Right renal pelvis (tissue), 4 donors: ENCODE measurements around the gene MGAT3. TPM values are rescaled to one million over a fixed set of nuclear protein-coding genes. Genes with fewer than 3 reads are reported as not detected.

ENCODE experiments used
- DNase-seq, 4 donors: peaks; one replicate each; pipeline ENCODE4 v3.0.0-alpha.2; 2013; ENCODE audit warnings: low read depth in 4 of 4, low spot score in 3 of 4, missing footprints in 1 of 4
- polyA plus RNA-seq, 4 donors: library from polyadenylated mRNA; unstranded; fragments of 120-200 nt; gene quantifications; one replicate each; pipeline ENCODE4 v1.2.1, GENCODE V29; 2013; ENCODE audit not compliant: insufficient read length in 4 of 4

The MGAT3 gene
- polyA plus RNA-seq, 4 donors = 20.8 to 27.4 (median 26.1) TPM

GRCh38 chr22:39448205-39449054 is 8.4 kb upstream of the MGAT3 start:
- peak in 1 of 4 donors; percentile 63 for DNase-seq

DNA sequence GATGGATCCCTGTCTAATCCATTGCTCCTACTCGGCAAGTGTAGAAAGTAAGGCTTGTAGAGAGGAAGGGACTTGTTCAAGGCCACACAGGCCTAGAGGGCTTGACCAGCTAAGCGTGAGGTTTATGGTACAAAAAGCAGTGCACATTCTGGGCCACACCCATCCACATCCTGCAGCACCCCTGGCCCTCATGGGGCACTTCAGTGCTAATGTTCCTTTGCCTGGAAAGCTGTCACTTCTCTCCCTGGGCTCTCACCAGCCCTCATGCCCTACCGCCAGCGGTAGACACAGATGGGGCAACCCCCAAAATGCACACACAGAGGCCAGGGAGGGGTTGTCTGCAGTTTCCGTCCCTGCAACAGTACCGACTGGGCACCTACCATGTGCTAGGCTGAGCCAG is 7.1 kb upstream of the MGAT3 start:
- DNase-seq = no peak

- no peak for DNase-seq
Observed at GRCh38 chr22:39450258-39450955, 6.4 kb upstream of the MGAT3 start.

- no peak for DNase-seq
Observed at GRCh38 chr22:39452740-39453040, 4.1 kb upstream of the MGAT3 start.

DNA sequence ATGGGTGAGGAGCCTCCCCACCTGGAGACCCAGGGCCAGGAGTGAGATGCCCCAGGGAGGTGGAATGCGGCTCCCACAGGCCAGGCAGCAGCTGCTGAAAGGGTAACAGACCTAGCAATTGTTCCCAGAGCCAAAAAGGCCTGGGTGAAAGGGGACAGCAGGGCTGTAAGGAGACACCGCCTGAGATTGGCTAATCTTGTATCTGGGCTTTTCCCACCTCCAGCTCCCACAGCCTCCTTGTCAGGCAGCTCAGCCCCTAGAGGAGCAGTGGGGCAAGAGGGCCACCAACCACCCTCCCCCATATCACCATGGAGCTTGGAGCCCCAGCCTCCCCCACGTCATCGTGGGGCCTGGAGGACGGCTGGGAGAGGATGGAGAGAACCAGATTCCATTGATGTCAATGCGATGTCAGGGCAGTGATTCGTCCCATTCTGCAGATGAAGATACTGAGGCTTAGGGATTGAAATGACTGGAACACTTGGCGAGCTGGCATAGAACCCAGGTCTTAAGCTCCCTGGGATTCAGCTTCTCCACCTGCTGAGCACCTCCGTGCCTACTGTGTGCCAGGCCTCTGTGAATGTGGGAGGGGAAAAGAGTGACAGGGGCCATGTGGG is 2.9 kb upstream of the MGAT3 start:
- no peak for DNase-seq

DNA sequence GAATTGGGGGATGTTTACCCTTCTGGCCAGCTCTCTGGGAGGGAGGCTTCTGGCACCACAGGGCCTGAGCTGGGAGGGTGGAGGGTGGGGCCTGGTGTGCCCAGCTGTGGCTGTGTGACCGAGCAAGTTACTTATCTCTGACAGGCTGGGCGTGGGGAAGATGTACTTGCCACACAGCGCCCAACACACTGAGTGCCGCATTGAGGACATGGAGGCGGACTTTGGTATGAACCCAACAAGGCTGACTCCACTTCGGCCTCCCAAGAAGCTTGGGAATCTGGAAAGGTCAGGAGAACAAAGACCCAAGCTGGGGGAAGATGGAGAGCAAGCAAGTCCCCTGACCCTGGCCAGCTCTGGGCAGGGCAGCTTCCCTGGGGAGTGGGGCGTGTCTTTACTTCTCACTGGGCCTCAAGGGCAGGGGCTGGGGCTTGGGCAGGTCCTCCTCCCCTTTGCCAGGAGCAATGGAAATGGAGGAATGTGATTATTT is 2.4 kb upstream of the MGAT3 start:
- no peak for DNase-seq

DNA sequence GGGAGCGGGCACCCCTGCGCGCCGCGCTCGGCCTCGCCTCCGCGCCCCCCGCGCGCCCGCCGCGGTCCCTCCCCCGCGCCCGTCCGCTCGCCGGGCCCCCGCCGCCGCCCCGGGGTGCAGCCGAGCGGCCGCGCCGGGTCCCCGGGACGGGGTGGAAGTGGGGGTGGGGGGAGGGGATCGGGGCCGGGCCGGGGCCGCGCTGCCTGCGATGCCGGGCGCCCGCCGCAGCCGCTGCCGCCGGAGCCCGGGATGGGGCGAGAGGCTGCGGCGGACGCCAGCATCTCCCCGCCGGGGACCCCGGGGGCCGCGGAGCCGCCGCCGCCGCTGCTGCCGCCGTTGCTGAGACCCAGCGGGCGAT is 365 bp downstream of the MGAT3 start:
- DNase-seq = no peak

- DNase-seq = no peak
Observed at GRCh38 chr22:39457556-39458443, 988 bp downstream of the MGAT3 start.

DNA sequence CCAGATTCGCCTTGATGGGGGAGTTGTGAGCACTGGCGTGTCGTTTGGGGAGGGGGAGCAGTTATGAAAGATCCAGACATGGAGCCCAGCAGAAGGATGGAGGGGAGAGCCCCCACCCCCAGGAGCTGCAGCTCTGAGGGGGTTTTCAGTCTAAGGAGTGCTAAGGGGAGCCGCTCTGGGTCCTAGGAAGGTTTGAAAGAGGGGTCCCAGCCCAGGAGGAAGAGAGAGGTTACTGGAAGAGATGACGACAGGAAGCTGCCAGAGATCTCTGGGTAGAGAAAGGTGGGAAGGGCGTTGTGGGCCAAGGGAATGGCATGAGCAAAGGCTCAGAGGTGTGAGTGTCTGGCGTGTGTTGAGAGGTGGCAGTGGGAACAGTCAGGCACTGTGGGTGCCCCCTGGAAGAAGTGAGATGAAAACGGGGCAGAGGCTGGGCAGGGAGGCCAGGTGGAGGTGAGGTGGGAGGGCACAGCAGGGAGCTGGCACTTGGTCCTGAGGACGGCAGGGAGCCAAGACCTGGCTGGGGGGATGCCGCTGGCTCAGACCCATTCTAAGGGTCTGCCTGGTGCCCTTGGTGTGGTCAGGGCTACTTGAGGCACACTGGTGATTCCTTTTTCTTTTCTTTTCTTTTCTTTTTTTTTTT is 1.8 kb downstream of the MGAT3 start:
- no peak for DNase-seq

DNA sequence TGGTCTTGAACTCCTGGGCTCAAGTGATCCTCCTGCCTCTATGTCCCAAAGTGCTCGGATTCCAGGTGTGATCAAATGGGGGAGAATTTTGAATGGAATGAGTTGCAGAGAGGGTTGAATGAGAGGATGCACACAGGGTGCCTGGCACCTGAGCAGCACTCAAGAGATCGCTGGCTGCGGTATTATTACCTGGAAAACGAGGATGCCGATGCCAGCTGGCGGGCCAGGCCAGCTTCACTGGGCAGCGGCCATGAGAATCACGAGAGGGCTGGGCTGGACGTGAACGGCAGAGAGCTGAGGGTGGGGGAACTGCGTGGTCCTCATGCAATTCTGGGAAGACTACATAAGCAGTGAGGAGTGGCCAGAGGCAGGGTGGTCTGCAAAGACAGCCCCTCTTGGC is 2.9 kb downstream of the MGAT3 start:
- DNase-seq = no peak

DNA sequence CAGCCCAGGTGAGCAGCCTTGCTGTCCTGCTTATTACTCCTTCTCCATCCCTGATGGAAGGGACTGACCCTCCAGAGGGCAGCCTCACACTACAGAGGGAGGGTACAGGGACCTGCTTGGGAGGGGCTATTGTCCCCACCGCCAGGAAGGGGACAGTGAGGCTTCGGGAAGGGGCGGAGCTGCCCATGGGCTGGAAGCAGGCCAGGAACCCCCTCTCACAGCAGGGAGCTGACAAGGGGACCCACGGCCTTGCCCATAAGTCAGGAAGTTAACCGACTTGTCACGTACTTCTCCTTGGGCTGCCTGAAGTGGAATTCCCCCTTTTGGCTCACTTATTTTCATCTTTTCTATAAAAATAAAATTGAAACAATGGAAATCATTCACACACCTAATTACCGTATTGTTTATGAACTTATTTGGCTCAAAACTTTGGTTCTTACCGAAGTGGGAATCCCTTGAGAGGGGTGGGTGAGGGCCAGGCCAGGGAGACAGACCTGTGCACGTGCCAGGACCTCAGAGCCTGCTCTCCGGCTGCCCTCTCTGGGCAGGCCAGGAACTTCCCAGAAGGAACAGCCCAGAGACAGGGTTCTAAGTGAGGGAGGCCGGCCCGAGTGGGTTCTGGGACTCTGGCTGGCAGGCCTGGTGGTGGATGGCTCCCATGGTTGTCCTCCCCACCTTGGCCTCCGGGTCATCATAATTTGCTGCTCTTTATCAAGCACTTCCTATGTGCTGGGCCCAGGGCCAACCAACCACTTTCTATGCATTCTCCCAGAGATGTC is 5.8 kb downstream of the MGAT3 start:
- DNase-seq = no peak

DNA sequence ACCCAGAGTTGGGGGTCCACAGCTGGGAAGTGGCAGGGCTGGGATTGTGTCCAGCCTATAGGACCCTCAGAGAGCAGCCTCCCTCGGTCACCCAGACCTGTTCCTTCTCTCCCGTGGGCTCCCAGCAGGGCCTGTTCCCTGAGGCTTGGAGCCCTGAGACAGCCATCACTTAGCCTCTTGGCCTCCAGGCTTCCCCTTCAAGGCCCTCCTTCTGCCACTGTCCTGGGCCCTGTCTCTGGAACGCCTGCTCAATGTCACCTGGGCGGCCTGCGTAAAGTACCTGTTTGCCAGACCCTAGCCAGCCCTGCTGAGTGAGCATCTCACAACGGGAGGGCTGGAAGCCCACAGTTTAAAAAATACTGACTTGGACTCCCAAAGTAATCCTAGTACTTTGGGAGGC is 6.5 kb downstream of the MGAT3 start:
- no peak for DNase-seq

DNA sequence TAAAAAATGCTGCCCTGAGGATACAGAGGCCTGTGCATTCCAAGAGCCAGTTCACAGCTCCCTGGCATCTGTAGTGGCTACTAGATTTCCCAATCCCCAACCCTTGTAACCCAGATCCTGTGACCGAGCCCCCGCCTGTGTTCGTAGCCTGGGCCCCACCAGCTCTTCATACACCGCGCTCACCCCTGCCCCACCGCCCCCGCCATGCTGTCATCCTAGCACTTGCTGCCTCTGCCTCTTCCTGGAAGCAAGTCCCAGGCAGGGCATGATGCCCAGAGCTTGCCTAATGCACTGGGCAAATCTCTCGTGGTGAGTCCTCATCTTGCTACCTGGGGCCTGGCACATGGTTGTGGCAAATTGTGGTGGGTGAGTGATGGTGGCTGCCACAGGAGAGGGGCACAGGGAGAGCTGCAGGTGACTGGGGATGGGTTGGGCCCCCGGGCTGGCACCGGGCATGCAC is 7.1 kb downstream of the MGAT3 start:
- no peak for DNase-seq

- DNase-seq = no peak
Observed at GRCh38 chr22:39466228-39467006, 9.6 kb downstream of the MGAT3 start.

DNA sequence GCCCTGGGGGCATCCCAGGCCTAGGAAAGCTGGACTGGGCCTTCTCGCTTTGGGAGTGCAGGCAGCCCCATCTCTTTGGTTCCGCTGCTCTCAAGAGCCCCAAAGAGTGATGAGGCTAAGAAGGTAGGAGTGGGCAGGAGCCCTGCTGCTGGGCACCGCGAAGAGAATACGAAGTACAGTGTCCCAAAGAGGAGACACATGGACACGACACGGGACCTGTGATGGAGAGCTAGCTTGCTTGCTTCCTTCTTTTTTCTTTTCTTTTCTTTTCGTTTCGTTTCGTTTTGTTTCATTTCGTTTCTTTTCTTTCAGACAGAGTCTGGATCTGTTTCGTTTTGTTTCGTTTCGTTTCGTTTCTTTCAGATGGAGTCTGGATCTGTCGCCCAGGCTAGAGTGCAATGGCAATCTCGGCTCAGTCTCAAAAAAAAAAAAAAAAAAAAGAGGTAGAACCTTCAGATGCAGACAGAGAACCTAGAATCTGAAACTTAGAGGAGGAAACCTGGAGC is 10.6 kb downstream of the MGAT3 start:
- no peak for DNase-seq

DNA sequence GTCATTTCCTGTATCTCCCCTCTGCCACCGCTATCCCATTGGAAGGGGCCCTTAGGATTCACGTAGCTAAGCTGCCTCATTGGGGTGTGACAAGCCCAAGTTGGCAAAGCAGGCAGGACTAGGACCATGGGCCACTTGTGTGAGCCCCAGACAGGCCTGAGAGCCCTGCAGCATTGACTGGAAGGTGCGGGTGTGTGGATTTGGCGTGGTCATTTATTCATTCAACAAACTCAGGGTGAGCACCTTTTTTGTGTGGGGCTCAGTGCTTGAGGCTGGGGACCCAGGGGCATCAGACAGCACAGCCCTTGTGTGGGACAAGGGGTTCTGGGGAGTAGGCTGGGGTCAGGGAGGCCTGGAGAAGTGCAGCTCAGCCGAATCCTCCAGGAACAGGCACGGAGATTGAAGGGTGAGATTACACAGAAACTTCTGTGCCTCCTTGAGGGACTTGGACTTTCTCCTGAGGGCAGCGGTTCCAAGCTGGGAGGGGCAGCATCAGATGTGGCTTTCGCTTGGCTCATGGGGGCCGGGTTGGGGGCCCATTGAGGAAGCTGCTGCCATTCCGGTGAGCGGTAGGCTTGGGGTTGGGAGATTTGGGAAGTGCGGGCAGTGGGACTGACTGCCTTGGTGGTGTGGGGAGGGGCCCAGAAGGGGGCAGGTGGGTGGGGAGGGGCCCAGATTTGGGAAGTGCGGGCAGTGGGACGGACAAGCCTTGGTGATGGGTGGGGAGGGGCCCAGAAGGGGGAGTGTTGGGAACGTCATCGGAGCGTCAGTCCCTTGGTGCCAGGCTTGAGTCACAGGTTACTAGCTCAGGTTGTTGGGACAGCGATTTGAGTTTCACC is 11.9 kb downstream of the MGAT3 start:
- no peak for DNase-seq

- DNase-seq = no peak
Observed at GRCh38 chr22:39469326-39469680, 12.5 kb downstream of the MGAT3 start.
